ENCODE results near the gene DENND1A. TPM values are rescaled to one million over a fixed set of nuclear protein-coding genes. Genes with fewer than 3 reads are reported as not detected.
A peak's percentile ranks its signal among the peaks of the same experiment; 100 is the strongest.

Gene DENND1A
- total and polyA plus RNA-seq, 2 experiments from 2014 or later = 13.1 to 14.5 TPM

DNA sequence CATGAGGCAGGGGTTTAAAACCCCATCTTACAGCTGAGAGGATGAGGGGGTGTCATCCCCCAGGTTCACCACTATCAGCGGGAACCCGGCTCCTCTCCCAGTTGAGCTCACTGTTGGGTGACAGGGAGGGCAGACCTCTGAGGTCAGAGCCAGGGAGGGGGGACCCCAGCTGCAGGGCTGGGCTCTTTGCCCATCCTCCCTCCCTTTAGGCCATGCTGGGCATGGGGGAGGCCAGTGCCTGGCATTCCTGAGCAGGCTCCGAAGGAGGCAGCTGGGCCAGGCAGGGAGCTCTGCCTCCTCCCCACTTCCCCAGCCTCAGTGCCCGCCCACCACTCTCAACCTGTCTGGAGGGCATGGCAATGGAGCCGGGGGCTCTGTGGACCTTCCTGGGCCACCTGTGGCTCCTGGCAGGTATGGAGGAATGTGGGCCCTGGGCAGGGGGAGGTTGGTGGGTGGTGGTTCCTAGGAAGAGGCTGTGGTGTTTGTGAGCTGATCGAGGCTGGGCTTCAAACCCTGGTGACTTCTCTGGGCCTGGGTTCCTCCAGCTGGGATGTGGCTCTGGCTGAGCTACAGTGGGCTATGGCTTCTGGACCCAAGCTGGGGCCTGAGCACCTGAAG, 561.3 kb downstream of the DENND1A start:
- Histone ChIP-seq H3K9me3 (ENCODE audit: low read depth) (no peaks in the 10 kb centered on the region), H3K27me3 (no peaks in the 10 kb centered on the region), H3K4me3 (no peak overlapping the region), H3K36me3 (no peaks in the 10 kb centered on the region), H3K4me1 (ENCODE audit: low read depth) (peaks cover 12% of the 10 kb centered on the region), H3K27ac (no peak overlapping the region)
- no peak for DNase-seq (ENCODE audit: low read depth in 1 of 2, low spot score in 1 of 2)
- TF ChIP-seq, protein P1, sequence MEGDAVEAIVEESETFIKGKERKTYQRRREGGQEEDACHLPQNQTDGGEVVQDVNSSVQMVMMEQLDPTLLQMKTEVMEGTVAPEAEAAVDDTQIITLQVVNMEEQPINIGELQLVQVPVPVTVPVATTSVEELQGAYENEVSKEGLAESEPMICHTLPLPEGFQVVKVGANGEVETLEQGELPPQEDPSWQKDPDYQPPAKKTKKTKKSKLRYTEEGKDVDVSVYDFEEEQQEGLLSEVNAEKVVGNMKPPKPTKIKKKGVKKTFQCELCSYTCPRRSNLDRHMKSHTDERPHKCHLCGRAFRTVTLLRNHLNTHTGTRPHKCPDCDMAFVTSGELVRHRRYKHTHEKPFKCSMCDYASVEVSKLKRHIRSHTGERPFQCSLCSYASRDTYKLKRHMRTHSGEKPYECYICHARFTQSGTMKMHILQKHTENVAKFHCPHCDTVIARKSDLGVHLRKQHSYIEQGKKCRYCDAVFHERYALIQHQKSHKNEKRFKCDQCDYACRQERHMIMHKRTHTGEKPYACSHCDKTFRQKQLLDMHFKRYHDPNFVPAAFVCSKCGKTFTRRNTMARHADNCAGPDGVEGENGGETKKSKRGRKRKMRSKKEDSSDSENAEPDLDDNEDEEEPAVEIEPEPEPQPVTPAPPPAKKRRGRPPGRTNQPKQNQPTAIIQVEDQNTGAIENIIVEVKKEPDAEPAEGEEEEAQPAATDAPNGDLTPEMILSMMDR (IDR thresholded peaks at IDR 0.05; ENCODE audit: low read depth, low read length) = no peak

DNA sequence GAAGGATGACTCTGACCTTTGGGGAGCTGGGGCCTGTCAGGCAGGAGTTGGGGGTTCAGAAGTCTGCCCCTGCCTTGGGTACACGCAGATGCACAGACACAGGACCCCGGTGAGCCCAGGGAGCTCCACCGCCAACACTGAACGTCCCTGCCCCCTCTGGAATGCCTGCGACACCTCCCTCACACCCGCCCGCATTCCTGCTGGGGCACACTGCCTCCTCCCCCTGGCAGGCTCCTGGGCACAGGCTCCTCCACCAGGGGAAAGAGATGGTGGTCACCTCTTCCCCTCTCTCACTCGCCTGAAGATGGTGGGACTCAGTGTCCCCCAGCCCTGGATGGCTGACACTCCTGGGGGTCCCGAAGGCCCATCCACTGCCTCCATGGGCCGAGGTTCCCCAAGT, 561.9 kb downstream of the DENND1A start:
- TF ChIP-seq, protein P1 (IDR thresholded peaks at IDR 0.05; ENCODE audit: low read depth, low read length) = no peak
- Histone ChIP-seq H3K4me1 (ENCODE audit: low read depth) (peaks cover 15% of the 10 kb centered on the region), H3K27me3 (no peaks in the 10 kb centered on the region), H3K4me3 (no peak overlapping the region), H3K9me3 (ENCODE audit: low read depth) (no peaks in the 10 kb centered on the region), H3K36me3 (no peaks in the 10 kb centered on the region), H3K27ac (no peak overlapping the region)
- no peak for DNase-seq (ENCODE audit: low read depth in 1 of 2, low spot score in 1 of 2)

DNA sequence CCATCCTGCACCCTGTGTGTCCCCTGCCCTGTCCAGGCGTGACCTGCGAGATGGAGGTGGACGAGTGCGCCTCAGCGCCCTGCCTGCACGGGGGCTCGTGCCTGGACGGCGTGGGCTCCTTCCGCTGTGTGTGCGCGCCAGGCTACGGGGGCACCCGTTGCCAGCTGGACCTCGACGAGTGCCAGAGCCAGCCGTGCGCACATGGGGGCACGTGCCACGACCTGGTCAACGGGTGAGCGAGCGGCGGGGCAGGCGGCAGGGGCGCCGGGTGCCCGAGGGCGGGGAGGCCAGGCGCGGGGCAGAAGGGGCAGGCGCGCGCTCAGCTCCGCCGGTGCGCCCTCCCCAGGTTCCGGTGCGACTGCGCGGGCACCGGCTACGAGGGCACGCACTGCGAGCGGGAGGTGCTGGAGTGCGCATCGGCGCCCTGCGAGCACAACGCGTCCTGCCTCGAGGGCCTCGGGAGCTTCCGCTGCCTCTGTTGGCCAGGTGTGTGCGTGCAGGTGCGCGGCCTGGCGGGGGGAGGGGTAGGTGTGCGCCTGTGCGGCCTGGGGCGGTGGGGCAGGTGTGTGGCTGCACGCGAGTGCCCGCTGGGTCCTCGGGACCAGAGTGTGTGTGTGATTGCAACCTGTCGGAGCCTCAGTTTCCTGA, 563.9 kb downstream of the DENND1A start:
- no peak for DNase-seq (ENCODE audit: low read depth in 1 of 2, low spot score in 1 of 2)
- Histone ChIP-seq H3K27ac (no peak overlapping the region), H3K27me3 (no peaks in the 10 kb centered on the region), H3K36me3 (no peaks in the 10 kb centered on the region), H3K4me1 (ENCODE audit: low read depth) (peaks cover 34% of the 10 kb centered on the region), H3K9me3 (ENCODE audit: low read depth) (no peaks in the 10 kb centered on the region), H3K4me3 (no peak overlapping the region)
- TF ChIP-seq, protein P1 (IDR thresholded peaks at IDR 0.05; ENCODE audit: low read depth, low read length) = no peak

DNA sequence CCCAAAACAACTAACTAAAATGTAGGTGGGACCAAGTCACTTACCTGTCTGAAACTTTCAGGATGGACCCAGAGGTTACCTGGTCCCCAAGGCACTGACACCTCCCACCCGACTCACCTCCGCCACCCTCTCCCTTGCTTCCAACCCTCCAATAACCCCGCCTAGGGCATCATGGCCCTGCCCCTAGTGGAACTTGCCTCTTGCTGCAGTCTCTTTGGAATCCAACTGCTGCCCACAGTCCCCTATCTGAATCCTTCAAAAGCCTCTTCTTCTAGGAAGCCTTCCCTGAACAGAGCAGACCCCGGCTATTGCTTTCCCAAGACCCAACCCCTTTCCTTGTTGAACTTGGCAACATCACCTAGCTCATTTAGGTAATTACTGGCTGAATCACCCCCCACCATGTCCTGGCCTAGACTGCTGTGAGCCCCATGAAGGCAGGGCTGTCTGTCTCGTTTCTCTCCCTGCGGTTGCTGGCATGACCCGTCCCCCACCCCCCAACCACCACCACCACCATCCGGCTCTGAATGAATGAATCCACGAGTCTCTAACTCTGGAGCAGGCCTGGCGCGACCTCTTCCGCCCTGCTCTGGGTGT, 564.5 kb downstream of the DENND1A start:
- DNase-seq (ENCODE audit: low read depth in 1 of 2, low spot score in 1 of 2) = no peak
- no peaks in the 10 kb centered on the region for H3K27me3 ChIP-seq
- no peaks in the 10 kb centered on the region for H3K9me3 ChIP-seq (ENCODE audit: low read depth)
- no peaks in the 10 kb centered on the region for H3K36me3 ChIP-seq
- TF ChIP-seq, protein P1 (IDR thresholded peaks at IDR 0.05; ENCODE audit: low read depth, low read length) = peak; percentile 33
- H3K27ac ChIP-seq = no peak overlapping the region
- no peak overlapping the region for H3K4me3 ChIP-seq
- H3K4me1 ChIP-seq (ENCODE audit: low read depth) = peaks cover 40% of the 10 kb centered on the region

DNA sequence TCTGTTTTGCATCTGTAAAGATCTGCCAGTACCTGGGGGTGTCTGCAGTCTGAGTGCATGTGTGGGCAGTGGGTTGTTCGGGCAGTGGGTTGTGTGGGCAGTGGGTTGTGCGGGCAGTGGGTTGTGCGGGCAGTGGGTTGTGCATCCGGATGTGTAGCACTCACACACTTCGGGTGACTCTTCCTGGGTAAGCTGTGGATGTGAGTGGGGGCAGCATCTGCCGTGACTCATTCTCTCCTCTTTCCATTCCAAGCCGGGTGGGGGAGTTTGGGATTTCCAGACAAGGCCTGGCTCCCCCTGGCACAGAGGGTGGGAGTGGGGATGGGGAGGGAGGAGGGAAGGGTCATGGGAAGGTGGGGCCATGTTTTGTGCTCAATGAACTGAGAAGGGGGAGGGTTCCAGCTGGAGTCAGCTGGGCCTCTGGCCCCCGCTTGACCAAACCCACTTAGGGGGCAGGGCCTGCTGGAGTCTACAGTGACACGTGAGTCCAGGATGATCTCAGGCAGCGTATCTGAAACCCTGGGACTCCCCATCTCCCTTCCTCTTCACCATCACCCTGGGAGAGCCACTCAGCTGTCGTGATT, 565.6 kb downstream of the DENND1A start:
- Histone ChIP-seq H3K4me3 (no peak overlapping the region), H3K27me3 (no peaks in the 10 kb centered on the region), H3K27ac (peak overlapping the region; percentile 98), H3K4me1 (ENCODE audit: low read depth) (peaks cover 50% of the 10 kb centered on the region), H3K36me3 (no peaks in the 10 kb centered on the region), H3K9me3 (ENCODE audit: low read depth) (no peaks in the 10 kb centered on the region)
- peak in 1 of 2 donors; percentile 88 for DNase-seq (ENCODE audit: low read depth in 1 of 2, low spot score in 1 of 2)
- TF ChIP-seq, protein P1 (IDR thresholded peaks at IDR 0.05; ENCODE audit: low read depth, low read length) = no peak
